HL-60 (cell line): Measurements from ENCODE around the gene CALHM5.

Experiments
- DNase-seq, 2 experiments: peaks; one replicate each; pipeline ENCODE4 v3.0.0-alpha.2; 2010 to 2020; ENCODE audit warnings: low read depth in 1 of 2, low spot score in 1 of 2
- H3K27ac ChIP-seq: fragments of 250-450 bp; sonication (Bioruptor Pico); replicated peaks from 2 replicates; pipeline ENCODE4 v1.5.1; 2020; ENCODE audit warnings: mild to moderate bottlenecking, moderate library complexity
- H3K27me3 ChIP-seq: fragments of 250-450 bp; sonication (Bioruptor Pico); 2 replicates; pipeline ENCODE4 v1.5.1; 2021; ENCODE audit warnings: mild to moderate bottlenecking, moderate library complexity; ENCODE audit not compliant: insufficient read depth, poor library complexity, severe bottlenecking
- H3K4me3 ChIP-seq: replicated peaks from 2 replicates; pipeline ENCODE4 v1.5.1; 2011; ENCODE audit warnings: mild to moderate bottlenecking, control low read depth, low read length; ENCODE audit not compliant: insufficient read depth
- GABPA ChIP-seq: IDR thresholded peaks from 2 replicates; pipeline ENCODE4 v1.6.1; 2012; ENCODE audit warnings: low read depth
- POLR2AphosphoS5 ChIP-seq: IDR thresholded peaks from 2 replicates; pipeline ENCODE4 v1.6.1; 2012; ENCODE audit warnings: low read depth
- SPI1 ChIP-seq: IDR thresholded peaks from 2 replicates; pipeline ENCODE4 v1.6.1; 2012; ENCODE audit warnings: low read depth, mild to moderate bottlenecking, borderline replicate concordance
- TF ChIP-seq, protein P1 (sequence below): IDR thresholded peaks from 2 replicates; pipeline ENCODE4 v1.6.1; 2012; ENCODE audit warnings: low read depth; ENCODE audit not compliant: insufficient replicate concordance
- TF ChIP-seq, protein P2 (sequence below): IDR thresholded peaks from one replicate; pipeline ENCODE4 v1.5.1; 2011; ENCODE audit warnings: low read length, control low read depth, inconsistent platforms; ENCODE audit not compliant: insufficient read depth

The CALHM5 gene

DNA sequence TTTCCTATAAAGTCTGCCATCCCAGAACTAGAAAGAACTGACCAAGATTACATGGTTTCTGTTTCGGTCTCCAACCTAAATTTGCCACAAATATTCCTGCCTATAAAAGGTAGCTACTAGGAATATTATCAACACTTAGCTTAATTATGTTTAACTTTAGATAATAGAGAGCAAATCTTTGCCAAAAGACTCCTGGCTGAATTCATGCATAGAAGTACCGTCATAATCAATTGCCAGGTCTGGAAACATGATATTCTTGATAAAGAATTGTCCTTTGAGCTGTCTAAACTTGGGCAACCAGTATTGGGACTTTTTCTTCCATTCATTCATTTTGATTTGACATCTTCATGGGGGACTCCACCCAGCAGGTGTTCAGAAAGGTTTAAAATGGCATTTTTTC is 27.8 kb upstream of the CALHM5 start:
- Histone ChIP-seq H3K27me3 (no peaks in the 10 kb centered on the region), H3K4me3 (no peak overlapping the region), H3K27ac (no peak overlapping the region)
- TF ChIP-seq POLR2AphosphoS5 (no peak), GABPA (no peak), SPI1 (no peak)
- TF ChIP-seq, protein P1, sequence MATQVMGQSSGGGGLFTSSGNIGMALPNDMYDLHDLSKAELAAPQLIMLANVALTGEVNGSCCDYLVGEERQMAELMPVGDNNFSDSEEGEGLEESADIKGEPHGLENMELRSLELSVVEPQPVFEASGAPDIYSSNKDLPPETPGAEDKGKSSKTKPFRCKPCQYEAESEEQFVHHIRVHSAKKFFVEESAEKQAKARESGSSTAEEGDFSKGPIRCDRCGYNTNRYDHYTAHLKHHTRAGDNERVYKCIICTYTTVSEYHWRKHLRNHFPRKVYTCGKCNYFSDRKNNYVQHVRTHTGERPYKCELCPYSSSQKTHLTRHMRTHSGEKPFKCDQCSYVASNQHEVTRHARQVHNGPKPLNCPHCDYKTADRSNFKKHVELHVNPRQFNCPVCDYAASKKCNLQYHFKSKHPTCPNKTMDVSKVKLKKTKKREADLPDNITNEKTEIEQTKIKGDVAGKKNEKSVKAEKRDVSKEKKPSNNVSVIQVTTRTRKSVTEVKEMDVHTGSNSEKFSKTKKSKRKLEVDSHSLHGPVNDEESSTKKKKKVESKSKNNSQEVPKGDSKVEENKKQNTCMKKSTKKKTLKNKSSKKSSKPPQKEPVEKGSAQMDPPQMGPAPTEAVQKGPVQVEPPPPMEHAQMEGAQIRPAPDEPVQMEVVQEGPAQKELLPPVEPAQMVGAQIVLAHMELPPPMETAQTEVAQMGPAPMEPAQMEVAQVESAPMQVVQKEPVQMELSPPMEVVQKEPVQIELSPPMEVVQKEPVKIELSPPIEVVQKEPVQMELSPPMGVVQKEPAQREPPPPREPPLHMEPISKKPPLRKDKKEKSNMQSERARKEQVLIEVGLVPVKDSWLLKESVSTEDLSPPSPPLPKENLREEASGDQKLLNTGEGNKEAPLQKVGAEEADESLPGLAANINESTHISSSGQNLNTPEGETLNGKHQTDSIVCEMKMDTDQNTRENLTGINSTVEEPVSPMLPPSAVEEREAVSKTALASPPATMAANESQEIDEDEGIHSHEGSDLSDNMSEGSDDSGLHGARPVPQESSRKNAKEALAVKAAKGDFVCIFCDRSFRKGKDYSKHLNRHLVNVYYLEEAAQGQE = no peak
- TF ChIP-seq, protein P2, sequence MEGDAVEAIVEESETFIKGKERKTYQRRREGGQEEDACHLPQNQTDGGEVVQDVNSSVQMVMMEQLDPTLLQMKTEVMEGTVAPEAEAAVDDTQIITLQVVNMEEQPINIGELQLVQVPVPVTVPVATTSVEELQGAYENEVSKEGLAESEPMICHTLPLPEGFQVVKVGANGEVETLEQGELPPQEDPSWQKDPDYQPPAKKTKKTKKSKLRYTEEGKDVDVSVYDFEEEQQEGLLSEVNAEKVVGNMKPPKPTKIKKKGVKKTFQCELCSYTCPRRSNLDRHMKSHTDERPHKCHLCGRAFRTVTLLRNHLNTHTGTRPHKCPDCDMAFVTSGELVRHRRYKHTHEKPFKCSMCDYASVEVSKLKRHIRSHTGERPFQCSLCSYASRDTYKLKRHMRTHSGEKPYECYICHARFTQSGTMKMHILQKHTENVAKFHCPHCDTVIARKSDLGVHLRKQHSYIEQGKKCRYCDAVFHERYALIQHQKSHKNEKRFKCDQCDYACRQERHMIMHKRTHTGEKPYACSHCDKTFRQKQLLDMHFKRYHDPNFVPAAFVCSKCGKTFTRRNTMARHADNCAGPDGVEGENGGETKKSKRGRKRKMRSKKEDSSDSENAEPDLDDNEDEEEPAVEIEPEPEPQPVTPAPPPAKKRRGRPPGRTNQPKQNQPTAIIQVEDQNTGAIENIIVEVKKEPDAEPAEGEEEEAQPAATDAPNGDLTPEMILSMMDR = no peak
- DNase-seq = no peak

DNA sequence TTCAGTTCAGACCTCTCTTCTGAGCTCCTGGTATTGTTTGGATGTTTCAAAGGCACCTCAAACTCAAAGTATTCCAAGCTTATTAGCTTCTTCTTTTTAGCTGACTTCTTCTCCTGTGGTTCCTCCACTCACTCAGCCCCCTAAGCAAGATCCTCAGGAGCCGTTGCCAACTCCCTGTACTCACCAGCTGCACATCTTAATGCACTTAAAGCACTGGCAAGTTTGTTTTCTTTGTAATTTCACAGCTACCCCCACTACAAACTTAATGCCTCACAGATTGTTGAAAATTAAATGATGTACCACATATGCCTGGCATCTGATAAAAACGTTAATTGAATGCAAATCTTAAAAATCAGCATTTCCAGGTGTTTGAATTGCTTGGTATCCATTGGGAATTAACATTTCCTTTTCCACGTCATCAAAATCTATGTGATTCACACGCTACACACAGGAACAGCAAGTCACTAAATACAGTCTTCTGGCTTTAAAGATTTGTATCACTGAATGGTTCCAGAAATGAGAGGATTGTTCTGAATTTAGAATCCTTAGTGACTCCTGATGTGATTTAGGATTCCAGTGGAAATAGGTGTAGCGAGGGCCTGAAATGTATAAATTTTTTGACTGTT is 25.8 kb upstream of the CALHM5 start:
- TF ChIP-seq, protein P1 = no peak
- TF ChIP-seq GABPA (no peak), POLR2AphosphoS5 (no peak), SPI1 (no peak)
- TF ChIP-seq, protein P2 = no peak
- Histone ChIP-seq H3K27me3 (no peaks in the 10 kb centered on the region), H3K27ac (no peak overlapping the region), H3K4me3 (no peak overlapping the region)
- no peak for DNase-seq

DNA sequence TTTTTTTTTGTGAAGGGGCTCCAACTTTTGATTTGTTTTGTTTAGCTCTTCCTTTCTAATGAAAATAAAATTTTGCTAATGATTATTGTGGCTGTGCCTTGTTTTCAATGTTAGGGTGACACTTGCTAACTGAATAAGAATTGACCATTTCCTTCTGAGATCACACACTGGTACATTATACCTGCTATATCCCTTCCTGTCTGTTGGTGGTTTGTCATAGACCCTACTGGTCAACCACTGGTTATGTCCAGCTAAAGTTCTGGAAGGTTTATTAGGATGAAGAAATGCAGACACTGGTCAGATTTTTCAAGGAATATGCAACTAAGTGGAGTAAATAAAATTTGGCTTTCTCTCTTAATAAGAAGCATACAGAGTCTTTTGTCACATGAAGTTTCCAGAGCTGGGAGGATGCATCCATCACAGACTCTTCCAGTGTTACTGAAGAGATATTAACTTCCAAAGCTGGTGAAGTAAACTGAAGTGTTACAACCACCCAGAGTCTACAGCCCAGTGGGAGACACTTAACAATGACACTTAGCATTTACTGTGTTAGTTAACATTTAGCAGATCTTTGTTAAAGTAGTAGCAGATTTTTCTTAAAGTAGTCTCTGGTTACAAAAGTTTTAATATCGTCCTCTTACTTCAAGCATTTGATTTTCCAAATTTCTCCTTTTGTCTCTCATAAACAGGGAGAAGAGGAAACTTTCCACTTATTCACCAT is 19.7 kb upstream of the CALHM5 start:
- TF ChIP-seq GABPA = no peak
- no peak for TF ChIP-seq POLR2AphosphoS5
- TF ChIP-seq SPI1 = no peak
- TF ChIP-seq, protein P1 = no peak
- TF ChIP-seq, protein P2 = no peak
- H3K27me3 ChIP-seq = no peaks in the 10 kb centered on the region
- DNase-seq = no peak
- peak overlapping the region; percentile 78 for H3K27ac ChIP-seq
- no peak overlapping the region for H3K4me3 ChIP-seq
